ENCODE data around the gene KIF9.
A peak's percentile ranks its signal among the peaks of the same experiment; 100 is the strongest.

Gene KIF9, protein sequence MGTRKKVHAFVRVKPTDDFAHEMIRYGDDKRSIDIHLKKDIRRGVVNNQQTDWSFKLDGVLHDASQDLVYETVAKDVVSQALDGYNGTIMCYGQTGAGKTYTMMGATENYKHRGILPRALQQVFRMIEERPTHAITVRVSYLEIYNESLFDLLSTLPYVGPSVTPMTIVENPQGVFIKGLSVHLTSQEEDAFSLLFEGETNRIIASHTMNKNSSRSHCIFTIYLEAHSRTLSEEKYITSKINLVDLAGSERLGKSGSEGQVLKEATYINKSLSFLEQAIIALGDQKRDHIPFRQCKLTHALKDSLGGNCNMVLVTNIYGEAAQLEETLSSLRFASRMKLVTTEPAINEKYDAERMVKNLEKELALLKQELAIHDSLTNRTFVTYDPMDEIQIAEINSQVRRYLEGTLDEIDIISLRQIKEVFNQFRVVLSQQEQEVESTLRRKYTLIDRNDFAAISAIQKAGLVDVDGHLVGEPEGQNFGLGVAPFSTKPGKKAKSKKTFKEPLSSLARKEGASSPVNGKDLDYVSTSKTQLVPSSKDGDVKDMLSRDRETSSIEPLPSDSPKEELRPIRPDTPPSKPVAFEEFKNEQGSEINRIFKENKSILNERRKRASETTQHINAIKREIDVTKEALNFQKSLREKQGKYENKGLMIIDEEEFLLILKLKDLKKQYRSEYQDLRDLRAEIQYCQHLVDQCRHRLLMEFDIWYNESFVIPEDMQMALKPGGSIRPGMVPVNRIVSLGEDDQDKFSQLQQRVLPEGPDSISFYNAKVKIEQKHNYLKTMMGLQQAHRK

DNA sequence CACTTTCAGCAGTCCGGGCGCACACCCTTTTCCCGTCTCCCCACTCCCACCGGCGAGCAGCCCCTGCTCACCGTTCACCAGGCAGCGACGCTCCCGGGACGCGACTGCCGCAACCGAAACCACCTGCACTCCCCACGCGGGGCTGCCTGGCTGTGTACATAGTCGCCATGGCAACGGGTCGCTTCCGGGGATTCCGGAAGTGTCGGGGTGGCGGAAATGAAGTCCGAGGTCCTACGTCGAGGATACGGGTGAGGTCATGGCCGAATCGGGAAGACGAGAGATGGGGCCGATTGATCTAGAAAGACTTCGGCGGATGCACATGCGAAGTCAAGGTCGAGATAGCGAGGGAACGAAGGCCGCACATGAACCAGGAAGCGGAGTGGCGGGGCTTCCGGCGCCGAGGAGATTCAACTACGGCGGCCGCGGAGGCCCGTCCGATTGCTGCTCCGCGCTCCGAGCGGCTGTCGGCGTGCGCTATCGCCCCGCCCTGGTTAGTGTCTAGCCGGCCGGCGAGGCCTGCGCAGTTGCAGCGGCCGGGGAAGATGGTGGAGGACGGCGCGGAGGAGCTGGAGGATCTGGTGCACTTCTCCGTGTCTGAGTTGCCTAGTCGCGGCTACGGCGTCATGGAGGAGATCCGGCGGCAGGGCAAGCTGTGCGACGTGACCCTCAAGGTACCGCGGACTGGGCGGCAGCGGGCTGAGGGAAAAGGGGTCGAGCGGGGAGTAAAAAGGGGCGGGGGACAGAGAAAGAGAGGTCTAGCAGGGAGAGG, at the start of gene KIF9, which contains the start of gene KLHL18:
KIF9 (minus strand) TSS at position 376 of the 769 bp plus-strand sequence. CDS start 5,425 bp downstream, outside the sequence.
KLHL18 (plus strand) TSS at position 521 of the 769 bp plus-strand sequence; CDS start at position 543, 22 bp downstream.
- DNase-seq: peak; percentile 92
- Histone ChIP-seq H3K27me3 (replicated peaks) (no peaks in the 10 kb centered on the region), H3K36me3 (replicated peaks) (no peaks in the 10 kb centered on the region), H3K4me3 (ENCODE audit: low read depth, low read length) (peak within 1 kb of the TSS; percentile 99), H3K27ac (peak within 1 kb of the TSS; percentile 91)
- in situ Hi-C loops (cut with HindIII; ENCODE audit: low pct_ligation_motif_present, low sequenced_read_pairs): no loop called here
- TF ChIP-seq, protein P1, sequence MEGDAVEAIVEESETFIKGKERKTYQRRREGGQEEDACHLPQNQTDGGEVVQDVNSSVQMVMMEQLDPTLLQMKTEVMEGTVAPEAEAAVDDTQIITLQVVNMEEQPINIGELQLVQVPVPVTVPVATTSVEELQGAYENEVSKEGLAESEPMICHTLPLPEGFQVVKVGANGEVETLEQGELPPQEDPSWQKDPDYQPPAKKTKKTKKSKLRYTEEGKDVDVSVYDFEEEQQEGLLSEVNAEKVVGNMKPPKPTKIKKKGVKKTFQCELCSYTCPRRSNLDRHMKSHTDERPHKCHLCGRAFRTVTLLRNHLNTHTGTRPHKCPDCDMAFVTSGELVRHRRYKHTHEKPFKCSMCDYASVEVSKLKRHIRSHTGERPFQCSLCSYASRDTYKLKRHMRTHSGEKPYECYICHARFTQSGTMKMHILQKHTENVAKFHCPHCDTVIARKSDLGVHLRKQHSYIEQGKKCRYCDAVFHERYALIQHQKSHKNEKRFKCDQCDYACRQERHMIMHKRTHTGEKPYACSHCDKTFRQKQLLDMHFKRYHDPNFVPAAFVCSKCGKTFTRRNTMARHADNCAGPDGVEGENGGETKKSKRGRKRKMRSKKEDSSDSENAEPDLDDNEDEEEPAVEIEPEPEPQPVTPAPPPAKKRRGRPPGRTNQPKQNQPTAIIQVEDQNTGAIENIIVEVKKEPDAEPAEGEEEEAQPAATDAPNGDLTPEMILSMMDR (IDR thresholded peaks at IDR 0.05; ENCODE audit: low read depth, low read length, missing control alignments): no peak

DNA sequence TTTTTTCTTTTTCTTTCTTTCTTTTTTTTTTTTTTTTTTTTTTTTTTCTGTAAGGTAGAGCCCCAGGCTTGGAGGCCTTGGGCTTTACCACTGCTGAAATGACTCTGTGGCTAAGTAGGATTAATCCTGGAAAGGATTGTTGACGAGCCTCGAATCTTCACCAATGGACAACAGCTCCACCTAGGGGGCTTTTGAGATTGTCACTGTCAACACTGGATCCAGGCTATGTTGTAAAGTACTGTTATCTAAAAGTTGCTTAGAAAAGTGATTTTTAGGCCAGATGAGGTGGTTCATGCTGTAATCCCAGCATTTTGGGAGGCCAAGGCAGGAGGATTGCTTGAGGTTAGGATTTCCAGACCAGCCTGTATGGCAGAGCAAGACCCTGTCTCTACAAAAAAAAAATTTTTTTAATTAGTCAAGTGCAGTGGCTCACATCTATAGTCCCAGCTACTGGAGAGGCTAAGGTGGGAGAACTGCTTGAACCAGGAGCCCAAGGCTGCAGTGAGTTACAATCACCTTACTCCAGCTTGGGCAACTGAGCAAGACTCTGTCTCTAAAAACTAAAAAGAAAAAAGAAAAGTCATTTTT, 41.8 kb upstream of the KIF9 start:
- Histone ChIP-seq H3K36me3 (replicated peaks) (peaks cover 17% of the 10 kb centered on the region), H3K27me3 (replicated peaks) (no peaks in the 10 kb centered on the region), H3K27ac (no peak overlapping the region), H3K4me3 (ENCODE audit: low read depth, low read length) (no peak overlapping the region)
- in situ Hi-C loops (cut with HindIII; ENCODE audit: low pct_ligation_motif_present, low sequenced_read_pairs): no loop called here
- TF ChIP-seq, protein P1 (IDR thresholded peaks at IDR 0.05; ENCODE audit: low read depth, low read length, missing control alignments): peak; percentile 85
- peak; percentile 65 for DNase-seq

DNA sequence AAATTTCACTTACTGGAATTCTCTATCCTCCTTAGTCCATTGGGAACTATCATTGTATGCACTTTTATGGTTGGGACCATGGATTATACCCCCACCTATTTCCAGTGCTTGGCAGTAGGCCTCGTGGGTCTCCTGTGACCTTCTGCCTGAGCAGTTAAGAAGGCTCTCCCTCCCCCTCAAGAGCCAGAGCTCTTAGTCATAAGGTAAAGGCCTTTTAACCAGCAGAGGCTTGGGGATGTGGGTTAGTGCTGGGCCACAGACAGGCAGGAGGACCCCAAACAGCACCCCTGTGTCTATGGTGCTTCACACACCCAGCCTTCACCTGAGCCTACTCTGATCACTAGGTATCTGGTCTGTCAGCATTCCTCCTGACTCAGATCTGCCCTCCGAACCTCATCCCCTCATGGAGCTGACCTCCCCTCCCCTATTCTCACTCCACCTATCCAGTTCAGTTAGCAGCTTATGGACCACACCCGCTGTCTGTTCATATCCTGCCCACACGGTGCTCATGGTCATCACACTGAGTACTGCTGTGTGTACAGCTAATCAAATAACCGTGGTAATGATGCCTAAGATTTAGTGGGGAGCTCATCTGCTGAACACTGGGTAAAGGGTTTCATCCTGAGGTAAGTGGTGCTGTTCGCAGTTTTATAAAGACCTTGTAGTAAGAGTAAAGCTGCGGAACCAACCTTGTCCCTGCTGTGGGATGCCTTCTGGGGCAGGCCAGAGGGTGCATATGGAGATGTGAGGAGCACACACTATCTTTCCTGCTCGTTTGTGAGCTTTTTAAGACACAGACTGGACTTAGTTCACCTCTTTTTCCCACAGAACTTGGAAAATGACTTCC, 41.1 kb upstream of the KIF9 start:
- DNase-seq: peak; percentile 28
- Histone ChIP-seq H3K27ac (no peak overlapping the region), H3K36me3 (replicated peaks) (peaks cover 17% of the 10 kb centered on the region)

DNA sequence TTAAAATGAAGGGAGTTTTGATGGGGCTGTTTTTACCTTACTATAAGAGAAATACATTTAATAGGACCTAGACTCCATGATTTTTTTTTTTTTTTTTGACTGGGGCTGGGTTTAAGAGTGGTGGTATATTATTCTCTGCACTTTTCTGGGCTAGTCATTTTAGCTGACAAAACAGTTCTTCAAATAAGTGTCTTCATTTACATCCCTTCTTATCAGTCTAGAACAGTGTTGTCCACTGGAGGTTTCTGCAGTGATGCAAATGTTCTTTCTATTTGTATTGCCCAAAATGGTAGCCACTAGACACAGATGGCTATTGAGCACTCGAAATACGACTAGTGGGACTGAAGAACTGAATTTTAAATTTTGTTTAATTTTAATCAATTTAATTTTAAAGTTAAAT, 37.4 kb upstream of the KIF9 start:
- H3K27ac ChIP-seq: no peak overlapping the region
- TF ChIP-seq, protein P1 (IDR thresholded peaks at IDR 0.05; ENCODE audit: low read depth, low read length, missing control alignments): no peak
- in situ Hi-C loops (cut with HindIII; ENCODE audit: low pct_ligation_motif_present, low sequenced_read_pairs): no loop called here
- no peak for DNase-seq
- no peaks in the 10 kb centered on the region for H3K27me3 ChIP-seq (replicated peaks)
- H3K36me3 ChIP-seq (replicated peaks): peaks cover 14% of the 10 kb centered on the region
- H3K4me3 ChIP-seq (ENCODE audit: low read depth, low read length): no peak overlapping the region

More for the DNA sequence above, 41.1 kb upstream of the KIF9 start:
- TF ChIP-seq, protein P1 (IDR thresholded peaks at IDR 0.05; ENCODE audit: low read depth, low read length, missing control alignments): no peak
- in situ Hi-C loops (cut with HindIII; ENCODE audit: low pct_ligation_motif_present, low sequenced_read_pairs): no loop called here
- Histone ChIP-seq H3K4me3 (ENCODE audit: low read depth, low read length) (no peak overlapping the region), H3K27me3 (replicated peaks) (no peaks in the 10 kb centered on the region)

All from brain microvascular endothelial cell (primary cell).